ENCODE measurements around the gene ZNF654.

DNA sequence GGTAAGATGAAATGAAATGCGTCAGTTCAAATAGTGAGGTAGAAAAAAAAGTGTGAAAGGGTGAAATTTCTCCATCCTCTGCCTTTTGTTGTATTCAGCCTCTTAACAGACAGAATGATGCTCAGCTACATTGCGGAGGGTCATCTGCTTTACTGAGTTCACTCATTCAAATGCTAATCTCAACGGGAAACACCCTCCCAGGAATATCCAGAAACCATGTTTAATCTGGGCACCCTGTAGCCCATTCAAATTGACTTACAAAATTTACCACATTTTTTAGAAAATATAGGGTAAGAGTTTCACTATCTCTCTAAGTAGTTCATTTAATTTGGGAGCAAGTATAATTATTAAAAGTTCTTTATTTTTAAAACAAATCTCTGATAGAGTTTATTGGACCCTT lies 133.6 kb downstream of the ZNF654 start:
- TF ChIP-seq, protein P1, sequence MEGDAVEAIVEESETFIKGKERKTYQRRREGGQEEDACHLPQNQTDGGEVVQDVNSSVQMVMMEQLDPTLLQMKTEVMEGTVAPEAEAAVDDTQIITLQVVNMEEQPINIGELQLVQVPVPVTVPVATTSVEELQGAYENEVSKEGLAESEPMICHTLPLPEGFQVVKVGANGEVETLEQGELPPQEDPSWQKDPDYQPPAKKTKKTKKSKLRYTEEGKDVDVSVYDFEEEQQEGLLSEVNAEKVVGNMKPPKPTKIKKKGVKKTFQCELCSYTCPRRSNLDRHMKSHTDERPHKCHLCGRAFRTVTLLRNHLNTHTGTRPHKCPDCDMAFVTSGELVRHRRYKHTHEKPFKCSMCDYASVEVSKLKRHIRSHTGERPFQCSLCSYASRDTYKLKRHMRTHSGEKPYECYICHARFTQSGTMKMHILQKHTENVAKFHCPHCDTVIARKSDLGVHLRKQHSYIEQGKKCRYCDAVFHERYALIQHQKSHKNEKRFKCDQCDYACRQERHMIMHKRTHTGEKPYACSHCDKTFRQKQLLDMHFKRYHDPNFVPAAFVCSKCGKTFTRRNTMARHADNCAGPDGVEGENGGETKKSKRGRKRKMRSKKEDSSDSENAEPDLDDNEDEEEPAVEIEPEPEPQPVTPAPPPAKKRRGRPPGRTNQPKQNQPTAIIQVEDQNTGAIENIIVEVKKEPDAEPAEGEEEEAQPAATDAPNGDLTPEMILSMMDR (optimal IDR thresholded peaks at IDR 0.05 in 1 of 3, IDR thresholded peaks at IDR 0.05 in 1 of 3, conservative IDR thresholded peaks at IDR 0.05 in 1 of 3; ENCODE audit: extremely low read depth in 1 of 3, insufficient read depth in 2 of 3, low read length in 3 of 3): no peak
- TF ChIP-seq EZH2 (IDR thresholded peaks at IDR 0.05; ENCODE audit: low read length): no peak

Measured in keratinocyte (primary cell).